ENCODE data around the gene SMIM43.

- TF ChIP-seq CTCF (conservative IDR thresholded peaks at IDR 0.05; ENCODE audit: low read length) (no peak), EZH2phosphoT487 (IDR thresholded peaks at IDR 0.05; ENCODE audit: borderline replicate concordance, low read depth, low read length) (no peak)
Measured at GRCh38 chr4:121717680-121718237, 47.2 kb downstream of the SMIM43 start.

Measured in OCI-LY7 (cell line).